GM18858 (cell line): ENCODE results near the gene CEP72.

ENCODE experiments used
- ATAC-seq: cut with Tn5 transposase; IDR thresholded peaks from one replicate; pipeline ENCODE4 v1.9.1; 2021; ENCODE audit not compliant: unreplicated experiment

CEP72 gene

GRCh38 chr5:652773-653350 is 40.7 kb downstream of the CEP72 start:
- ATAC-seq: no peak

DNA sequence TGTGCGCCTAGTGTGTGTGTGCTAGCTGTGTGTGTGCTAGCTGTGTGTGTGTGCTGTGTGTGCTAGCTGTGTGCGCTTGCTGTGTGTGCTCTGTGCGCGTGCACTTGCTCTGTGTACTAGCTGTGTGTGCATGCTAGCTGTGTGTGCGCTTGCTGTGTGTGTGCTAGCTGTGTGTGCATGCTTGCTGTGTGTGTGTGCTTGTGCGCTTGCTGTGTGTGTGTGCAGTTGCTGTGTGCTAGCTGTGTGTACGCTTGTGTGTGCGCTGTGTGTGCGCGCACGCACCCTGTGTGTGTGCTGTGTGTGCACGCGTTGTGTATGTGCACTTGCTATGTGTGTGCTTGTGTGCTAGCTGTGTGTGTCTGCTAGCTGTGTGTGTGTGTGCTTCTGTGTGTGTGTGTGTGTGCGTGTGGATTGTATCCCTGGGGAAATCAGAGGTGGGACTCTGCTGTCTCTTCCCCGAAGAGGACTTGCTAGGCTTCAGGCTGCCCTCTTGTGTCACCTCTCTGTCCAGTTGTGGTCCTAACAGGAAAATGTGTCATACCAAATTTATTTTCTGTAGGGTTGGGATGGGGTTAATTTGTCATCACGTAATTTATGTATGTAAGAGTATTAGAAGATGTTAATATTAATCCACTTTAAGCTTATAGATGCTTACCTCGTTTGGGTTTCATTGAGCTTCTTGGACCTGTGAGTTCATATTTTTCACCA is 42.1 kb downstream of the CEP72 start:
- ATAC-seq: no peak

- no peak for ATAC-seq
Observed at GRCh38 chr5:655406-655805, 43.3 kb downstream of the CEP72 start.

DNA sequence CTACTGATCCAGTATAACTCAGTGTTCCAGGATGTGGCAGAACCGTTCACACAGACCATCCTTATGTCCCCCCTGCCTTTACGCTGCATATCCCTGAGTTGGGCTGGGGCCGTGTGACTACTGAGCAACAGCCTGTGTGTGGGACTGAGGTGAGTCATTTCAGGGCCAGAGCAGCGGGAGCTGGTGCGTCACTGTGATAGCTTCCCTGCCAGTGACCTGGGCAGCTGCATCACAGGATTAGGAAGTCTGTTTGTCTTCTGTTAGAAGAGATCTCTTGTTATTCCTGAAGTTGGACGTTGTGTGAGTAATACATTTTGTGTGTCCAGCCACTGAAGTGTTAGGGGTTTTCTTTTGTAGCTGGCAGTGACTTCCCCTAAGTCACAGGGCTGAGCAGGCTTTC is 45.4 kb downstream of the CEP72 start:
- ATAC-seq: no peak

- ATAC-seq: no peak
Observed at GRCh38 chr5:658103-658502, 46.0 kb downstream of the CEP72 start.

- no peak for ATAC-seq
Observed at GRCh38 chr5:659496-660263, 47.5 kb downstream of the CEP72 start.

- no peak for ATAC-seq
Observed at GRCh38 chr5:660491-661030, 48.4 kb downstream of the CEP72 start.

- no peak for ATAC-seq
Observed at GRCh38 chr5:661891-662750, 50.0 kb downstream of the CEP72 start.

DNA sequence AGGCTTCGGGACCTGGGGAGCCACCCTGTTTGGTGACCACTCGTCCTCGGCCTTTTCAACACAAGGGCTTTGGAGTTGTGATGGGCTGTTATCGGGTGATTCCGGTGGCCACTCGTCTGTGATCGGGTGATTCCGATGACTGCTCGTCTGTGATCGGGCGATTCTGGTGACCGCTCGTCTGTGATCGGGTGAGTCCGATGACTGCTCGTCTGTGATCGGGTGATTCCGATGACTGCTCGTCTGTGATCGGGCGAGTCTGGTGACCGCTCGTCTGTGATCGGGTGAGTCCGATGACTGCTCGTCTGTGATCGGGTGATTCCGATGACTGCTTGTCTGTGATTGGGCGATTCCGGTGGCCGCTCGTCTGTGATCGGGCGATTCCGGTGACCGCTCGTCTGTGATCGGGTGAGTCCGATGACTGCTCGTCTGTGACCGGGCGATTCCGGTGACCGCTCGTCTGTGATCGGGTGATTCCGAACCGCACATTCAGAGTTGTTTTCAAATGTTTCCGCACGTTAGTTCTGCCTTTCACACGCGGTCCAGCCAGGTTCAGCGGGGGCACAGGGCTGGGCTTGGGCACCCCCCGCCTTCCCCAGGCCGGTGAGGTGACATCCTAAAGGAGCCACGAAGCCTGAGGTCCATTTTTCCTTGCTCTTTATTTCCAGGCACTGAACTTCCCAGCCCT is 50.8 kb downstream of the CEP72 start:
- ATAC-seq: no peak

GRCh38 chr5:663436-664342 is 51.5 kb downstream of the CEP72 start:
- ATAC-seq: no peak

DNA sequence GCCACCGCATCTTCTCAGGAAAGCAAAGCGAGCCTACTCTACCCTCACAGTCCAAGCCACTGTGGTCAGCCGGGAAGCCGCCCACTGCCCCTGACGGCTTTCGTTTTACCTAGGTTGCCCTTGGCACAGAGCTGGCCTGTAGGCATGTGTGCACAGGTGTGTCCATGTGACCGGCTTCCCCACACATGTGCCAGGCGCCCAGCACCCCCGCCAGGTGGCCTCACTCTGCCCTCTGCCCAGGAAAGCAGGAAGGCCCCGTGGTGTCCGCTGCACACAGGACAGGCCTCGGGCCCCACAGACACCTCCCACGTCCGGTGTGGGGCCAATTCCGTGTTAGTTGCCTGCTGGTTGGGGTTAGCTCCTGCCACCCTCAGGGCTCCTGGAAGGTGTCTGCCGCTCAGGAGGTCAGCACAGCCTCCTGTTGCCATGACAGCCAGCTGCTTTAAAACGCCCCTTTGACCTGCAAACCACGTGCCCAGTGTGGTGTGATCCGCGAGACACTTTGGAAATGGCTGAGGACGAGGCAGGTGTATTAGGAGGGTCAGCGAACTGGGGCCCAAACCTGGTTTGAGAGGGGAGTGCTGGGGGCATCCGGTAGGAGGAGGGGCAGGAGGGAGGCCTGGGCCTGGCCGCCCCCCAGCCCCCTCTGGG is 52.3 kb downstream of the CEP72 start:
- ATAC-seq: no peak

DNA sequence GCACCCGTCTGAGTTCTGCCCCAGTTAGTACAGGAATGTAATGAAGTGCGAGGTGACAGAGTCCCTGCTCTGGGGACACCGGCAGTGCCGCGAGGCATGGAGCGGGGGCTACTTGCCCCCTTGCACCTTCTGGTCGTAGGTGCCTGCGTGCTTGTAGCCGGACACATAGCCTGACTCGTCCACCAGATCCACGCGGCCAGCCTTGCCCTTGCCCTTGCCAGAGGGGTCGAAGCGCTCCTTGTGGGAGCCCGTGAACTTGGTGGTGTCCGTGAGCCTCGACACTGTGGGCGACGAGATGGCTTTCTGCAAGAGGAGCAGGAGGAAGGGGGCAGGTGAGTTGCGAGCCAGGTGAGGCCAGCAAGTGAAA is 52.8 kb downstream of the CEP72 start:
- ATAC-seq: no peak

DNA sequence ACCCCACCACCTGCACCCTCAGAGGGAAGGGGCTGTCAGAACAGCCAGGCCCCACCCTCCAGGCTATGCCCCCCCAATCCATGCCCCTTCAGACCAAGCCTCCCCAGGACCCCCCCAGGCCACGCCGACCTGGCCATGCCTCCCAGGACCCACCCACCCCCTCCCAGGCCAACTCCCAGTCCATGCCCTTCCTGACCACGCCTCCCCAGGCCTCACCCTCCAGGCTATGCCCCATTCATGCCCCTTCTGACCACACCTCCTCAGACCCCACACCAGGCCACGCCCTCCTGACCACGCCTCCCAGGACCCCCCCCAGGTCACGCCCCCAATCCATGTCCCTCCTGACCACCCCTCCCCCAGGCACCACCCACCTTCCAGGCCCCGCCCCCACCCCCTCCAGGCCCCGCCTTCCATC is 53.4 kb downstream of the CEP72 start:
- no peak for ATAC-seq

- ATAC-seq: no peak
Observed at GRCh38 chr5:665956-666711, 54.0 kb downstream of the CEP72 start.

GRCh38 chr5:666816-667498 is 54.8 kb downstream of the CEP72 start:
- ATAC-seq: no peak

DNA sequence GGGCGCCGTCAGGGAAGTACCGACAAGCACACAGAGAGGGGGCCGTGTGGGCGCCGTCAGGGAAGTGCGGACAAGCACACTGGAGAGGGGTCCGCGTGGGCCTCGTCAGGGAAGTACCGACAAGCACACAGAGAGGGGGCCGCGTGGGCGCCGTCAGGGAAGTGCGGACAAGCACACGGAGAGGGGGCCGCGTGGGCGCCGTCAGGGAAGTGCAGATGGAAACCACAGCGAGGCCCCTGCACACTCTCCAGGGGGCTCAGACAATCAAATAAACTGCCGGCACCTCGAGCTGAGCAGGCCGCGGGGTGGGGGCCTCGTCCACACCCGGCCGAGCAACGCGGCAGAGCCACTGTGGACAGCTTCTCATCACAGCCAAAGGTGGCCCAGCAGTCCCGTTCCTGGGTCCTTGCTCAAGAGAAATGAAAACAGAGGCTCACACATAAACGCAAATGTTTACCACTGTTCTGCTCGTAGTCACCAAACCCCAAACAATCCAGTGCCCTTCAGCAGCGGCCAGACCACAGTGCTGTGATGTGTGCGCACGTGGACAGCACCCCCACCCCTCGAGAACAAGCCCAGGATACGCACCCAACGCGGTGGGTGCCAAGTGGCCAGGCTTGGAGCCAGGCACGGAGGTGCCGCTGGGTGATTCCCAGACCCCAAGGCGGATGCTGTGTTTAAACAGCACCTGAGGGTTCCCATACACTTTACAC is 56.3 kb downstream of the CEP72 start:
- ATAC-seq: no peak
